GM12872 (cell line): ENCODE measurements around the gene BFSP2.

Experiments
- CTCF ChIP-seq: IDR thresholded peaks from 3 replicates; pipeline ENCODE4 v1.5.1; 2011; ENCODE audit warnings: low read depth, mild to moderate bottlenecking, low read length, moderate library complexity; ENCODE audit not compliant: insufficient read depth

BFSP2 gene

GRCh38 chr3:133419151-133419909, 19.5 kb downstream of the BFSP2 start:
- TF ChIP-seq CTCF = no peak

- no peak for TF ChIP-seq CTCF
Measured at GRCh38 chr3:133424937-133425869, 25.3 kb downstream of the BFSP2 start.

- no peak for TF ChIP-seq CTCF
Measured at GRCh38 chr3:133425898-133426297, 26.0 kb downstream of the BFSP2 start.

GRCh38 chr3:133426721-133427120, 26.9 kb downstream of the BFSP2 start:
- TF ChIP-seq CTCF = no peak

GRCh38 chr3:133428552-133428951, 28.7 kb downstream of the BFSP2 start:
- TF ChIP-seq CTCF = no peak

- no peak for TF ChIP-seq CTCF
Measured at GRCh38 chr3:133429063-133429462, 29.2 kb downstream of the BFSP2 start.

- TF ChIP-seq CTCF = no peak
Measured at GRCh38 chr3:133439563-133439962, 39.7 kb downstream of the BFSP2 start.
